HFFc6 (cell line): ENCODE results near the gene RGS19. TPM values are rescaled to one million over a fixed set of nuclear protein-coding genes. Genes with fewer than 3 reads are reported as not detected.

Experiments used
- DNase-seq: peaks from one replicate; pipeline ENCODE4 v3.0.0-alpha.2; 2018
- H3K27ac Mint-ChIP-seq: 2 replicates; pipeline ENCODE4 v1.8.0; 2020; ENCODE audit warnings: mild to moderate bottlenecking, mixed read lengths
- H3K27me3 Mint-ChIP-seq: 2 replicates; pipeline ENCODE4 v1.8.0; 2021; ENCODE audit warnings: mild to moderate bottlenecking, moderate library complexity, mixed read lengths; ENCODE audit not compliant: insufficient read depth
- H3K36me3 Mint-ChIP-seq: 2 replicates; pipeline ENCODE4 v1.8.0; 2021; ENCODE audit warnings: low read depth, mixed read lengths
- H3K4me1 Mint-ChIP-seq: 2 replicates; pipeline ENCODE4 v1.8.0; 2020; ENCODE audit warnings: low read depth, mixed read lengths
- H3K4me3 Mint-ChIP-seq: 2 replicates; pipeline ENCODE4 v1.8.0; 2020; ENCODE audit warnings: mild to moderate bottlenecking, moderate library complexity, mixed read lengths
- H3K9me3 Mint-ChIP-seq: 2 replicates; pipeline ENCODE4 v1.8.0; 2020; ENCODE audit warnings: mild to moderate bottlenecking, mixed read lengths
- CTCF ChIP-seq: fragments of 200-600 bp; sonication (generic); IDR thresholded peaks from 2 replicates; pipeline ENCODE4 v1.5.0; 2021; ENCODE audit warnings: antibody characterized with exemption, mild to moderate bottlenecking
- total RNA-seq, 6 experiments: library from RNA; stranded (reverse); fragmentation: NEBNext Ultra II Directional; extraction: Animal tissue kit (Norgen Biotek cat#: 25700); gene quantifications; 2 replicates in 1 of 6; 3 replicates in 5 of 6; pipeline ENCODE4 v1.2.3, GENCODE V29; 2021

The RGS19 gene
- total RNA-seq, 6 experiments from 2014 or later, result 11.0 to 16.3 (median 12.9) TPM

DNA sequence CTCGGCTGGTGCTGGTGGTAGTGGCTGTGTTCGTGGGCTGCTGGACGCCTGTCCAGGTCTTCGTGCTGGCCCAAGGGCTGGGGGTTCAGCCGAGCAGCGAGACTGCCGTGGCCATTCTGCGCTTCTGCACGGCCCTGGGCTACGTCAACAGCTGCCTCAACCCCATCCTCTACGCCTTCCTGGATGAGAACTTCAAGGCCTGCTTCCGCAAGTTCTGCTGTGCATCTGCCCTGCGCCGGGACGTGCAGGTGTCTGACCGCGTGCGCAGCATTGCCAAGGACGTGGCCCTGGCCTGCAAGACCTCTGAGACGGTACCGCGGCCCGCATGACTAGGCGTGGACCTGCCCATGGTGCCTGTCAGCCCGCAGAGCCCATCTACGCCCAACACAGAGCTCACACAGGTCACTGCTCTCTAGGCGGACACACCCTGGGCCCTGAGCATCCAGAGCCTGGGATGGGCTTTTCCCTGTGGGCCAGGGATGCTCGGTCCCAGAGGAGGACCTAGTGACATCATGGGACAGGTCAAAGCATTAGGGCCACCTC, 19.2 kb upstream of the RGS19 start:
- H3K9me3 Mint-ChIP-seq, result peaks cover 5% of the 10 kb centered on the region
- H3K27ac Mint-ChIP-seq, result no peak overlapping the region
- TF ChIP-seq CTCF, result no peak

DNA sequence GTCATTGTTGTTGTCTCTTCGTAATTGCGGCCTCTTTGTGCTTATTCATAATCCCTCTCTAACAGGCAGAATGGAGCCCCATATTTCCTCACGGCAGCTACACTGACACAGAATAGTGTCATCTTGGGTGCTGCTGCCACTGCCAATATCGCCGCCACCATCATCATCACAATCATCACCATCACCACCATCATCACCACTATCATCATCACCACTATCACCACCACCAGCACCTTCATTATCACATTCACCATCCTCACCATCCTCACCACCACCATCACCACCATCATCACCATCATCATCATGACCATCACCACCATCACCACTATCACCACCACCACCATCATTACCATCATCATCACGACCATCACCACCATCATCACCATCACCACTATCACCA, 17.2 kb upstream of the RGS19 start:
- TF ChIP-seq CTCF, result no peak
- Mint-ChIP-seq H3K4me3 (no peak overlapping the region), H3K4me1 (no peaks in the 10 kb centered on the region), H3K27me3 (peaks cover 18% of the 10 kb centered on the region), H3K27ac (no peak overlapping the region), H3K9me3 (peaks cover 5% of the 10 kb centered on the region), H3K36me3 (no peaks in the 10 kb centered on the region; the same call in 1 of the 2 replicates)
- no peak for DNase-seq

More for the DNA sequence above, 19.2 kb upstream of the RGS19 start:
- no peak for DNase-seq
- H3K36me3 Mint-ChIP-seq, result no peaks in the 10 kb centered on the region; the same call in 1 of the 2 replicates
- no peak overlapping the region for H3K4me3 Mint-ChIP-seq
- peaks cover 26% of the 10 kb centered on the region for H3K27me3 Mint-ChIP-seq
- H3K4me1 Mint-ChIP-seq, result no peaks in the 10 kb centered on the region

- H3K36me3 Mint-ChIP-seq, result no peaks in the 10 kb centered on the region; the same call in 1 of the 2 replicates
- H3K27ac Mint-ChIP-seq, result no peak overlapping the region
- peaks cover 15% of the 10 kb centered on the region for H3K27me3 Mint-ChIP-seq
- H3K9me3 Mint-ChIP-seq, result peaks cover 5% of the 10 kb centered on the region
- H3K4me1 Mint-ChIP-seq, result no peaks in the 10 kb centered on the region
- no peak for DNase-seq
- TF ChIP-seq CTCF, result no peak
- no peak overlapping the region for H3K4me3 Mint-ChIP-seq
Measured at GRCh38 chr20:64095927-64096326, 16.6 kb upstream of the RGS19 start.

GRCh38 chr20:64095455-64095854, 16.1 kb upstream of the RGS19 start:
- Mint-ChIP-seq H3K4me3 (no peak overlapping the region), H3K36me3 (no peaks in the 10 kb centered on the region; the same call in 1 of the 2 replicates), H3K27me3 (peaks cover 10% of the 10 kb centered on the region), H3K9me3 (peaks cover 5% of the 10 kb centered on the region), H3K4me1 (no peaks in the 10 kb centered on the region), H3K27ac (no peak overlapping the region)
- TF ChIP-seq CTCF, result no peak
- DNase-seq, result no peak

- no peak for DNase-seq
- Mint-ChIP-seq H3K9me3 (peaks cover 5% of the 10 kb centered on the region), H3K27ac (no peak overlapping the region), H3K4me1 (no peaks in the 10 kb centered on the region), H3K27me3 (peaks cover 13% of the 10 kb centered on the region), H3K36me3 (no peaks in the 10 kb centered on the region; the same call in 1 of the 2 replicates), H3K4me3 (no peak overlapping the region)
- no peak for TF ChIP-seq CTCF
Measured at GRCh38 chr20:64093013-64093503, 13.7 kb upstream of the RGS19 start.
